ENCODE measurements around the gene PTPRN2.

Gene PTPRN2

GRCh38 chr7:158123753-158124152 lies 463.9 kb downstream of the PTPRN2 start:
- no peak for DNase-seq

- DNase-seq: no peak
These were observed 464.4 kb downstream of the PTPRN2 start for GRCh38 chr7:158123214-158123613.

- no peak for DNase-seq
These were observed 466.1 kb downstream of the PTPRN2 start for GRCh38 chr7:158121441-158122045.

GRCh38 chr7:158120716-158121115 lies 466.9 kb downstream of the PTPRN2 start:
- no peak for DNase-seq

GRCh38 chr7:158120316-158120715 lies 467.3 kb downstream of the PTPRN2 start:
- no peak for DNase-seq

GRCh38 chr7:158117341-158118222 lies 470.0 kb downstream of the PTPRN2 start:
- DNase-seq: peak in 1 of 3 experiments; percentile 12

- DNase-seq: no peak
These were observed 471.4 kb downstream of the PTPRN2 start for GRCh38 chr7:158116235-158116634.

- DNase-seq: no peak
These were observed 473.4 kb downstream of the PTPRN2 start for GRCh38 chr7:158114056-158114850.

GRCh38 chr7:158113321-158114025 lies 474.1 kb downstream of the PTPRN2 start:
- no peak for DNase-seq

GRCh38 chr7:158112571-158113320 lies 474.9 kb downstream of the PTPRN2 start:
- no peak for DNase-seq

GRCh38 chr7:158111906-158112570 lies 475.6 kb downstream of the PTPRN2 start:
- DNase-seq: no peak

- peak; percentile 85 to 99 (median 94) for DNase-seq
These were observed 476.4 kb downstream of the PTPRN2 start for GRCh38 chr7:158111049-158111751.

GRCh38 chr7:158110661-158111048 lies 477.0 kb downstream of the PTPRN2 start:
- peak in 1 of 3 experiments; percentile 90 for DNase-seq

- DNase-seq: peak in 2 of 3 experiments; percentile 71 to 89
These were observed 477.5 kb downstream of the PTPRN2 start for GRCh38 chr7:158110034-158110590.

- peak in 2 of 3 experiments; percentile 71 to 89 for DNase-seq
These were observed 478.1 kb downstream of the PTPRN2 start for GRCh38 chr7:158109364-158110033.

GRCh38 chr7:158108646-158109293 lies 478.9 kb downstream of the PTPRN2 start:
- DNase-seq: peak in 1 of 3 experiments; percentile 17

GRCh38 chr7:158107806-158108205 lies 479.8 kb downstream of the PTPRN2 start:
- peak in 2 of 3 experiments; percentile 55 to 75 for DNase-seq

GRCh38 chr7:158106272-158106671 lies 481.4 kb downstream of the PTPRN2 start:
- DNase-seq: no peak

- DNase-seq: no peak
These were observed 484.2 kb downstream of the PTPRN2 start for GRCh38 chr7:158103378-158103777.
